ENCODE results near the gene CABLES1.
"Not testable (repeated sequence)": the region's sequence is repeated elsewhere in the genome, so short reads cannot be mapped to it uniquely, and the experiment has no call there.

CABLES1 gene

GRCh38 chr18:23238651-23239349, 103.5 kb downstream of the CABLES1 start:
- in situ Hi-C loops (cut with HindIII; ENCODE audit: low sequenced_read_pairs), result no loop called here

DNA sequence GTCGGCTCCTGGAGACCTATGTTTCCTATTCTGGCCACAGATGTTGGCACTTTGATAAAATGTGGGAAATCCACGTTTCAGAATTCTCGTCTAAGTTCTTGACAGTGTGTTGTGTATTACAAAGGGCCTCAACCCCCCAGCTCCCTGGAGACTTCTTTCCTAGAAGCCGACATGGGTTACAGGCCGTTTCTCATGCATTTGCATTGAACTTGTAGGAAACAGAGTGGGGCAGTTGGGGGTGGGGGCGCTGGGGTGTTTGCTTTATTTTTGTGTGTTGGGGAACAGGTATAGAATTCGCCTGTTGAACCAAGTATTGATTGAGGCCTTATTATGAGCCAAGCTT, 104.0 kb downstream of the CABLES1 start:
- in situ Hi-C loops (cut with HindIII; ENCODE audit: low sequenced_read_pairs), result no loop called here

- in situ Hi-C loops (cut with HindIII; ENCODE audit: low sequenced_read_pairs), result no loop called here
Observed at GRCh38 chr18:23239885-23240608, 104.8 kb downstream of the CABLES1 start.

- in situ Hi-C loops (cut with HindIII; ENCODE audit: low sequenced_read_pairs), result no loop called here
Observed at GRCh38 chr18:23240609-23240930, 105.3 kb downstream of the CABLES1 start.

DNA sequence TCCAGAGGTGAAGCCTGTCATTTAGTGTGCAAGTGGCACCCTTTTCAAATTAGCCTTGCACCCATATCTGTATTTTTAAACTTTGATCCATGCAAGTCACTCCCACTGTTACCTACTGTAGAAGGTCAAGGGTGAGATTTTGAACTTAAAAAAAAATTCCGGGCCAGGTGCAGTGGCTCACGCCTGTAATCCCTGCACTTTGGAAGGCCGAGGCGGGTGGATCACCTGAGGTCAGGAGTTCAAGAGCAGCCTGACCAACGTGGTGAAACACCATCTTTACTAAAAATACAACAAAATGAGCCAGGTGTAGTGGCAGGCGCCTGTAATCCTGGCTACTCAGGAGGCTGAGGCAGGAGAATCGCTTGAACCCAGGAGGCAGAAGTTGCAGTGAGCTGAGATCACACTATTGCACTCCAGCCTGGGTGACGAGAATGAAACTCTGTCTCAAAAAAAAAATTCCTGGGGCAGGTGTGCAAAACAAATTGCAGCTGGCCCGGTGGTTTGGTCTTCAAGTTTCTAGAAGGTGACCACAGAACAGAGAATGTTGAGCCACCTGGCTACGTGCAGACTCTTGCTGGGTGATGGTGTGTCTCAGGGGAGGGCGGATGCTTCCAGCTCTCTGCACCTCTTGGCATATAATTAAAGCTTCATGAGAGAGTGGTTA, 106.7 kb downstream of the CABLES1 start:
- in situ Hi-C loops (cut with HindIII; ENCODE audit: low sequenced_read_pairs), result not testable (repeated sequence)

DNA sequence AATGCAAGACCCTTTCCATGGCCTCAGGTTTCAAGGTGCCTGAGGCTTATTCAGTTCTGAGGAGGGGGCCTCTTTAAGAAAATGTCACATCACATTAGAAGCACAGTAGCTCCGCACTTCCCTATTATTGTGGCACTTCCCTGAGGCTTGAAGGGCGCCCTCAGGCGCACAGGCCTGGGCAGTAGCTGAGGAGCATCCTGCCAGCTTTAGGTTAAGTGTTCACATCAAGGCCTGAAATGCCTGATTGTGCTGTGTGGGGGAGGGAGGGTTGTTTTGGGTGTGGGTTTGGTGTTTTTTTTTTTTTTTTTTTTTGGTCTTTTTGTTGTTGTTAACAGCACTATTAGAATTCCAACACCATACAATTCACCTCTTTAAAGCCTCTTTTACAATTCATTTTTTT, 107.9 kb downstream of the CABLES1 start:
- in situ Hi-C loops (cut with HindIII; ENCODE audit: low sequenced_read_pairs), result no loop called here

DNA sequence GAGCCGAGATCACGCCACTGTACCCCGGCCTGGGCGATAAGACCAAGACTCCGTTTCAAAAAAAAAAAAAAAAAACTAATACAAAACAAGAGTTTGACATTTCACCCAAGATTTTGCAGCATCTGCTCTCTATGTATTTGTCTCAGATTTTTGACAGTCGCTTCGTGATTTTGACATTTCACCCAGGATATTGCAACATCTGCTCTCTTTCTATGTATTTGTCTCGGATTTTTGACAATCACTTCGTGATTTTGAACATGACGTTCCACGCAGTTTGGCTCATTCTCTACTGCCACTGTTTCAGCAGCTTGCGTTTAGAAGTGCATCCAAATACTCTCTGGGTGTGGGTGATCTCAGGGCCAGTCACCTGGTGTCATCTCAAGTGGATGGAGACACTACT, 108.5 kb downstream of the CABLES1 start:
- in situ Hi-C loops (cut with HindIII; ENCODE audit: low sequenced_read_pairs), result no loop called here

DNA sequence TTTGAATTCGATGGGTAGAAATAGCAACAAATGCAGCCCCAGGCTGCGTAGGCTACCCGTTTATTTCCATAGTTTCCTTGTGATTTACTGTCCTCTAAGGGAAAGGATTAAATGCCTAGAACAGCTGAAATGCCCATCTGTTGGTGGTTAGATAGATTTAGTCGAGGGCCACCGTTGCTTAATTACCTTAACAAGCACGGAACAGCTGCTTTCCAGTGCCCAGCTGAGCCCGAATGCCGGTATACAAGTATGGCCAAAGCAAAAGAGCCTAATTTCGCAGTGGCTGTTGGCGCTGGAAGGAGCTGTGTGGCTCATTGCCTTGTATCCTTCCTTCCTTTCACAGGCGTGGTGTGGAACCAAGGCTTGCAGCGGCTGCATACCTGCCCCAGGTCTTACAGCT, 109.1 kb downstream of the CABLES1 start:
- in situ Hi-C loops (cut with HindIII; ENCODE audit: low sequenced_read_pairs), result no loop called here

DNA sequence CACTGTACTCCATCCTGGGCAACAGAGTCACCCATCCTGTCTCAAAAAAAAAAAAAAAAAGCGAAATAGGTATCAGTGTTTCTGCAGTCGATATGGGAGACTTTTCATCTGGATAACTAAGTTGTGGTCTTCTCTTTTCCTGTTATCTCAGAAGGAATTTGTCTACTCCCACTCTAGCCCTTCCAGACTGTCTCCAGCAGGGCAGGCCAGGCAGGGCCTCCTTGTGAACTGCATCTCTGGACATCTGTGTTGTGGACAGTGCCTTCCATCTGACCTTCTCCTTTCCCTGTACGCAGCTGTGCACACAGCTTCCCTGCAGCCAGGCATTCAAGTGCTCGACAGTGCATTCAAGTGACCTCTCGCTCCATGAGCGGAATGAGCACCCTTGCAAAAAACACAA, 110.2 kb downstream of the CABLES1 start:
- in situ Hi-C loops (cut with HindIII; ENCODE audit: low sequenced_read_pairs), result no loop called here

DNA sequence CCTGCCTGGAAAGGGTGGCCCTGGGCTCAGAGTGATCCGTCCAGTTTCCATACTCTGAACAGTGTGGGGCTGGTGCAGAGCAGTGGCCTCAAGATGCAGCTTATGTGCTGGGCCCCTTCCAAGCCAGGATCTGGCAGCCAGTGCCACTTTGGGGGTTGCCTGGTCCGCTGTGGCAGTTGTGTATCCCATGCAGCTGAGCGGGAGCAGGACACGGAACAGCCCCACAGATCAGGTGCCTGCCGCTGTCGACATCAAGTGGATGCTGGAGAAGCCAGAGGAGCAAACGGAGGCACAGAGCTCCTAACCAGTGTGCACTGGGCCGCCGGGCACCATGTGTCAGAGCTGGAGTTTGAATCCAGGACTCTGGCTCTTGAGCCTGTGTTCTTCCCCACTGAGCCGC, 112.0 kb downstream of the CABLES1 start:
- in situ Hi-C loops (cut with HindIII; ENCODE audit: low sequenced_read_pairs), result no loop called here

GRCh38 chr18:23247896-23248295, 112.6 kb downstream of the CABLES1 start:
- in situ Hi-C loops (cut with HindIII; ENCODE audit: low sequenced_read_pairs), result no loop called here

- in situ Hi-C loops (cut with HindIII; ENCODE audit: low sequenced_read_pairs), result no loop called here
Observed at GRCh38 chr18:23248826-23249225, 113.5 kb downstream of the CABLES1 start.

DNA sequence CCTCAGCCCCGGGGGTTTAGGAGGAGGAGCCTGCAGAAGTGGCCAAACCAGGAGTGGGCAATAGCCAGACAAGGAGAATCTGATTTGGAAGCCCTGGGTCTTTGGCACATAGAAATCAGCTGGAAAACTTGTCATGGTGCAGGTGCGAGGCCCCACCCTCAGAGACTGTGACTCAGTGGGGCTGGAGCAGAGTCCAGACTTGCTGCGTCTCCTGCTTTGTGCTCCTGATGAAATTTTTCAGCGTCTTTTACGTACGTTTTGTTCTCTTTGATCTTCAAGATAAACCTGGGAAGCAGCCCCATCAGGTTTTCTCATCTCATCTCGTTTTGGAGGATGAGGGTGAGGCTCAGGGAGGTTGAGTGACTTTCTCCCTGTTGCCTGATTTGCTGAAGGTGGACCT, 114.1 kb downstream of the CABLES1 start:
- in situ Hi-C loops (cut with HindIII; ENCODE audit: low sequenced_read_pairs), result no loop called here

GRCh38 chr18:23250893-23251656, 115.8 kb downstream of the CABLES1 start:
- in situ Hi-C loops (cut with HindIII; ENCODE audit: low sequenced_read_pairs), result no loop called here

GRCh38 chr18:23253630-23254029, 118.3 kb downstream of the CABLES1 start:
- in situ Hi-C loops (cut with HindIII; ENCODE audit: low sequenced_read_pairs), result no loop called here

DNA sequence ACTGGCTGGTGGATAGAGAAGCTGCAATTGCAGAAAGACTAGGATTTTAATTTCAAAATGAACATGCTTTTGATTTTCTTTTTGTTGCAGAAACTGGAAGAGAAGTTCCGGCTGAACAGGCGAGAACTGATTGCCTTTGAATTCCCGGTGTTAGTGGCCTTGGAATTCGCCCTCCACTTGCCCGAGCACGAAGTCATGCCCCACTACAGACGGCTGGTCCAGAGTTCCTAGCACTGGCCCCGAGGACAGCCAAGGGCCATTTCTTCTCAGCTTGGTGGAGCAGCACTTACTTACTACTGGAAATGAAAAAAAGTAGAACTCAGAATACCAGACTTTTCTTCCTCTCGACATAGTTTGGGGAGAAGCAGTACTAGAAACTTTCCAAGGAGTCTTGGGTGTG, 121.9 kb downstream of the CABLES1 start:
- in situ Hi-C loops (cut with HindIII; ENCODE audit: low sequenced_read_pairs), result no loop called here

DNA sequence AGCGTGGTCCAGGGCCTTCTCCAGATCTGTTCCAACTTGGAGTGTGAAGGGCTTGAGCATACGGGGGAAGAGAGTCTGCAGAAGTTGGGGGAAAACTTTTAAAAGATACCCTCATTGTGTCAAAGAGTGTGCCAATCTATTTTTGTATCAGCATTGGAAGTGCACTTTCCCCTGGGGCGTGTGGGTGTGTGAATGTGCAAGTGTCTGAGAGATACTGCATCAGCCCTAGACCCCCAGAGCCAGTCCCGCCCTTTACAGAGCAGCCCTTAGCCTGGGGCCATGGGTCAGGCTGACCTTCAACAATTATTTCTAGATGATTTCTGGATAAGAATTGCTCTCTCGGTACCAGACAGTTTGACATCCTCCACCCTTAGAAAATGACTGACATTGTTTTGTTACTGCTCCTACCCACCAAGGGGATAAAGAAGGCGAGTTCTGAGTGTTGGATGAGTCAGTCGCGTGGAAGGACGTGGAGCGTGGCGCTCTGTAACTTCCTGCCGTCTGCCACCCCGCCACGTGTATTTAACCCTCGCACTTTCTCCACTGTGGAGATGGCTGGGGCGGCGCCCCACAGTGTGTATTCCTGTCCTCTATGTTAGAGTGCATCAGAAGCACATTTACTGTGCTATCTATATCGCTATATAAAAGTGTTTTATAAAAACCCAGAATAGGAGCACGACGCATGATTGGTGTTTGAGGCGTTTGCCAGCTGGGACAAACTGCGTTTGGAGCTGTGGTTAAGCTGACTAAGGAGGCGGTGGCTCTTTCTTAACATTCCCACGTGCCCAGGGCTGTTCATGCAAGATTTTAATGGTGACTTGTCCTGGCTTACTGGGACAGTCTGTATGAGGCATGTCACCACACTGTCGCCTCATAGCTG, 122.6 kb downstream of the CABLES1 start:
- in situ Hi-C loops (cut with HindIII; ENCODE audit: low sequenced_read_pairs), result no loop called here

DNA sequence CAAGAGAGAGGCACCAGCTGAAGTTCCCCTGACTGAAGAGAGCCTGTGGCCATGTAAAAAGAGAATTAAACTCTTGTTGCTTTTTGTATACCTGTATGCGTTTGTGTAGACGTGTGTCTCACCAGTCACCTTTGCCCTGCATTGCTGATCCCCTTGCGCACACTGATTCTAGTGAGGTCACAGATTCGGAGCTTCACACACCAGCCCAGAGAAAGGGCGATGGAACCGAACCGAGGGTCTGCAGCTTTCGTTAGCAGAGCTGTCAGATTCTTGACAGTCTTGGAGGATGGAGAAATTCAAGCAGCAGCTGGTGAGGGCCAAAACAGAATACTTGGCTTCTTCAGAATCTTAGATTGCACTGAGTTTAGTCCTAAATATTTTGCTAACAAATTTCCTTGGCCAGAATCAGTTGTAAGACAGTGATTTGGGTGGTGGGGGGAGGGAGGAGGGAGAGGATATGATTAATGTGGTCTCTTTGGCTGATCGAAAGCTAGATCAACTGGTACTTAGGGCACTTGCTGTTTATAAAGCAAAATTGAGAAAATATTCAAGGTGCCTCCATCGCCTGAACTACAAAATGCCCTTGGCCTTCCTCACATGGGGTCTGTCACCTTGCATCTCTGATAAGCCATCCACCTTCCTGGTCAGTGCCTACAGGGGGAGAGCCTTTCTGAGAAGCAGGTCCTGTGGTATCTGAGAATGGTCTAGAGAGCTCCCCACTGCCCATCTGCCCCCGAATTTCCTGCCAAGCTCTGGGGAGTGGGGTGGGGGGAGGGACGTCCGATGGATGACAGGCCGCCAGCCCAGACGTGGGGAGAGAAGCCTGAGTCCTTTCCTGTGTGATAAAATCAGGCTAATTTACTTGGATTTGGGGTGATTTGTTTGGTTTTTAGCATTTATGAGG, 123.5 kb downstream of the CABLES1 start:
- in situ Hi-C loops (cut with HindIII; ENCODE audit: low sequenced_read_pairs), result no loop called here
